Measurements from ENCODE around the gene SERPINE3. TPM values are rescaled to one million over a fixed set of nuclear protein-coding genes. Genes with fewer than 3 reads are reported as not detected.

The SERPINE3 gene
- total RNA-seq, 2 experiments from 2014 or later: not detected

- CTCF ChIA-PET (ENCODE audit: unreplicated experiment): no interaction called here
- TF ChIP-seq CTCF (conservative IDR thresholded peaks at IDR 0.05; ENCODE audit: low read length) (no peak), EZH2phosphoT487 (IDR thresholded peaks at IDR 0.05; ENCODE audit: borderline replicate concordance, low read depth, low read length) (no peak)
- Histone ChIP-seq H3K4me3 (ENCODE audit: low read depth, low read length, poor library complexity, severe bottlenecking) (no peak overlapping the region), H2AFZ (ENCODE audit: low read length) (no peak overlapping the region), H3K36me3 (ENCODE audit: insufficient read depth, low read length) (no peaks in the 10 kb centered on the region), H3K27ac (ENCODE audit: low read depth, low read length, poor library complexity, severe bottlenecking) (no peak overlapping the region), H3K9me3 (ENCODE audit: low read length) (no peaks in the 10 kb centered on the region), H3K4me1 (ENCODE audit: insufficient read depth, low read length, poor library complexity, severe bottlenecking) (no peaks in the 10 kb centered on the region), H4K20me1 (ENCODE audit: insufficient read depth, low read length) (no peaks in the 10 kb centered on the region), H3K79me2 (ENCODE audit: insufficient read depth, low read depth, low read length) (no peaks in the 10 kb centered on the region), H3K4me2 (ENCODE audit: low read length) (no peak overlapping the region), H3K9me2 (ENCODE audit: insufficient read depth, low read length) (no peaks in the 10 kb centered on the region)
- POLR2A ChIA-PET: no interaction called here
- intact Hi-C loops (cut with micrococcal nuclease; ENCODE audit: unreplicated experiment): no loop called here
- no peak for DNase-seq (ENCODE audit: low spot score)
- no TSS peak for BruUV-seq (replicated peaks)
Observed at GRCh38 chr13:51347099-51347498, 7.6 kb downstream of the SERPINE3 start.

- H3K27ac ChIP-seq (ENCODE audit: low read depth, low read length, poor library complexity, severe bottlenecking): no peak overlapping the region
- no peaks in the 10 kb centered on the region for H3K79me2 ChIP-seq (ENCODE audit: insufficient read depth, low read depth, low read length)
- no peak overlapping the region for H2AFZ ChIP-seq (ENCODE audit: low read length)
- H4K20me1 ChIP-seq (ENCODE audit: insufficient read depth, low read length): no peaks in the 10 kb centered on the region
- H3K4me3 ChIP-seq (ENCODE audit: low read depth, low read length, poor library complexity, severe bottlenecking): no peak overlapping the region
- no peaks in the 10 kb centered on the region for H3K9me2 ChIP-seq (ENCODE audit: insufficient read depth, low read length)
- no TSS peak for BruUV-seq (replicated peaks)
- no peak overlapping the region for H3K4me2 ChIP-seq (ENCODE audit: low read length)
- no peak for DNase-seq (ENCODE audit: low spot score)
- no peaks in the 10 kb centered on the region for H3K9me3 ChIP-seq (ENCODE audit: low read length)
- TF ChIP-seq CTCF (conservative IDR thresholded peaks at IDR 0.05; ENCODE audit: low read length) (no peak), EZH2phosphoT487 (IDR thresholded peaks at IDR 0.05; ENCODE audit: borderline replicate concordance, low read depth, low read length) (no peak)
- H3K4me1 ChIP-seq (ENCODE audit: insufficient read depth, low read length, poor library complexity, severe bottlenecking): no peaks in the 10 kb centered on the region
- ChIA-PET CTCF (ENCODE audit: unreplicated experiment) (no interaction called here), POLR2A (no interaction called here)
- no peaks in the 10 kb centered on the region for H3K36me3 ChIP-seq (ENCODE audit: insufficient read depth, low read length)
- intact Hi-C loops (cut with micrococcal nuclease; ENCODE audit: unreplicated experiment): no loop called here
Observed at GRCh38 chr13:51348069-51348967, 8.8 kb downstream of the SERPINE3 start.

GRCh38 chr13:51349016-51349415 is 9.5 kb downstream of the SERPINE3 start:
- no peak overlapping the region for H3K4me2 ChIP-seq (ENCODE audit: low read length)
- H2AFZ ChIP-seq (ENCODE audit: low read length): no peak overlapping the region
- intact Hi-C loops (cut with micrococcal nuclease; ENCODE audit: unreplicated experiment): no loop called here
- H3K27ac ChIP-seq (ENCODE audit: low read depth, low read length, poor library complexity, severe bottlenecking): no peak overlapping the region
- no peaks in the 10 kb centered on the region for H3K4me1 ChIP-seq (ENCODE audit: insufficient read depth, low read length, poor library complexity, severe bottlenecking)
- H3K4me3 ChIP-seq (ENCODE audit: low read depth, low read length, poor library complexity, severe bottlenecking): no peak overlapping the region
- no peaks in the 10 kb centered on the region for H3K9me3 ChIP-seq (ENCODE audit: low read length)
- CTCF ChIA-PET (ENCODE audit: unreplicated experiment): no interaction called here
- no peaks in the 10 kb centered on the region for H3K79me2 ChIP-seq (ENCODE audit: insufficient read depth, low read depth, low read length)
- no peak for DNase-seq (ENCODE audit: low spot score)
- no peaks in the 10 kb centered on the region for H3K36me3 ChIP-seq (ENCODE audit: insufficient read depth, low read length)
- POLR2A ChIA-PET: no interaction called here
- BruUV-seq (replicated peaks): no TSS peak
- no peaks in the 10 kb centered on the region for H4K20me1 ChIP-seq (ENCODE audit: insufficient read depth, low read length)
- H3K9me2 ChIP-seq (ENCODE audit: insufficient read depth, low read length): no peaks in the 10 kb centered on the region
- TF ChIP-seq CTCF (conservative IDR thresholded peaks at IDR 0.05; ENCODE audit: low read length) (no peak), EZH2phosphoT487 (IDR thresholded peaks at IDR 0.05; ENCODE audit: borderline replicate concordance, low read depth, low read length) (no peak)
